AG04450 (cell line): Measurements from ENCODE around the gene GLRA3. TPM values are rescaled to one million over a fixed set of nuclear protein-coding genes. Genes with fewer than 3 reads are reported as not detected.

Experiments
- CTCF ChIA-PET: fragments of 300-600, 350-600 bp; formaldehyde crosslinking; extraction: SDS; loops from one replicate; lab custom pipeline; 2022; ENCODE audit warnings: antibody characterized with exemption, inconsistent platforms; lab: Charles Lee
- POLR2A ChIA-PET: fragments of 350-600 bp; formaldehyde crosslinking; extraction: SDS; loops from one replicate; lab custom pipeline; 2021; ENCODE audit warnings: antibody characterized with exemption, inconsistent platforms; lab: Yijun Ruan, JAX
- DNase-seq: peaks from one replicate; pipeline ENCODE4 v3.0.0-alpha.2; 2011; ENCODE audit warnings: low read depth, low spot score
- H3K27ac ChIP-seq: one replicate; pipeline ENCODE4 v1.5.1; 2012; ENCODE audit warnings: low read depth, low read length, control low read depth
- H3K27me3 ChIP-seq: one replicate; pipeline ENCODE4 v1.6.0; 2012; ENCODE audit warnings: low read length; ENCODE audit not compliant: control insufficient read depth, insufficient read depth
- H3K4me3 ChIP-seq: 2 replicates; pipeline ENCODE4 v1.5.1; 2011; ENCODE audit warnings: mild to moderate bottlenecking, low read depth, low read length, control low read depth
- H3K9me3 ChIP-seq: 2 replicates; pipeline ENCODE4 v1.5.1; 2012; ENCODE audit warnings: low read length; ENCODE audit not compliant: control insufficient read depth, insufficient read depth
- polyA plus RNA-seq: library from polyadenylated mRNA; depleted of rRNA; stranded (reverse); fragments of >200 nt; gene quantifications from 2 replicates; pipeline ENCODE4 v1.2.3, GENCODE V29; 2011
- TF ChIP-seq, protein P1 (sequence below): IDR thresholded peaks from 2 replicates; pipeline ENCODE4 v1.5.1; 2011; ENCODE audit warnings: low read depth, low read length, control low read depth, inconsistent platforms

GLRA3 gene
- polyA plus RNA-seq, 1 experiment = not detected

DNA sequence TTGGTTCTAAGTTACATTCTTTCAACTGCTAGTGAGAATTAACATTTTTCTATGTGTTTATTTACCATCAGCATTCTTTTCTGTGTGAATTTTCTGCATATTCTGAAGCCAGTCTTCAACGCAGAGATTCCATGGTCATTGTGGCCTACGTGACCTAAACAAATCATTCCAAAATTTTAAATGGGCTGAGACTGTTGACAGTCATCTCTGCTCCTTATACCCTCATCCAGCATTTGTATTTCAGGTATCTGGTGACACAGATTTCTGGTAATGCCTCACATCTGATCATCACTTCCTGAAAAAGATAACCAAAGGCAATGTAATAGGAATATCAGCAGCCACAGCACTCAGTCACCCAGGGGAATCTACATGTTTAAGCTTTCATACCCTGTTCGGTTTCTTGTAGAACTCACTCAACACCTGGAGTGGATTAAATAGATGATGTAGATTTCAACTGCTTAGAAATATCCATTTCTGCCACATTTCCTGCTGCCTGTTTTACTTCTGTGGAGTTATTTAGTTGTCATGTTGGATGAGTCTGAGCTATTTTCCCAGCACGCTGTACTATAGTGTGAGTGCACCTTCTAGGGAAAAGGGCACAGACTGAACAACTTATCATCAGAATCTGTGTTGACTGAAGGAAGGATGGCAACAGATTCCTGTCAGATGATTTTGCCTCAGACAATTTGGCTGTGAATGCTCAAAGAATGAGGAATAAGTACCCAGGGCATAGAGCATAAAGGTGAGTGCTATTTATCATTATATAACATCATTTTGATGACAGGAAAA is 233.7 kb downstream of the GLRA3 start:
- POLR2A ChIA-PET = no interaction called here
- DNase-seq = no peak
- no peak overlapping the region for H3K27ac ChIP-seq

DNA sequence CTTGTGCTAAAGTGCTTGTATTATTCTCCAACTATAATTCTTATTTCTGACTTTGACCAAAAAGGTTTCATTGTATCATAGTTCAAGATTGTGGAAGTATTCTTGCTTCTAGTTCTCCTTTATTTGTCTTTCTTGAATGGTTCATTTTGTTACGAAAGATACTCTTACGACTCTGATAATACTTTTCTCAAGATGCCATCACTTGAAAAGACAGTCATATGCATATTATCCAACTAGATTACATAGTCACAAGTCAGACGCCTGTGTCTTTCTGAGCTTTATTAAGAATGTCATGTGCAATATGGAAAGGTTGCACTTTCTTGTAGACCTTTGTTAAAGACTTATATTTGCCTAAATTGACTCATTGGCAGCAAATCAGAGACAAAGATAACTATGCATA is 235.3 kb downstream of the GLRA3 start:
- no peak for DNase-seq
- Histone ChIP-seq H3K4me3 (no peak overlapping the region), H3K27me3 (no peaks in the 10 kb centered on the region), H3K27ac (no peak overlapping the region), H3K9me3 (no peaks in the 10 kb centered on the region)
- POLR2A ChIA-PET = no interaction called here
- TF ChIP-seq, protein P1, sequence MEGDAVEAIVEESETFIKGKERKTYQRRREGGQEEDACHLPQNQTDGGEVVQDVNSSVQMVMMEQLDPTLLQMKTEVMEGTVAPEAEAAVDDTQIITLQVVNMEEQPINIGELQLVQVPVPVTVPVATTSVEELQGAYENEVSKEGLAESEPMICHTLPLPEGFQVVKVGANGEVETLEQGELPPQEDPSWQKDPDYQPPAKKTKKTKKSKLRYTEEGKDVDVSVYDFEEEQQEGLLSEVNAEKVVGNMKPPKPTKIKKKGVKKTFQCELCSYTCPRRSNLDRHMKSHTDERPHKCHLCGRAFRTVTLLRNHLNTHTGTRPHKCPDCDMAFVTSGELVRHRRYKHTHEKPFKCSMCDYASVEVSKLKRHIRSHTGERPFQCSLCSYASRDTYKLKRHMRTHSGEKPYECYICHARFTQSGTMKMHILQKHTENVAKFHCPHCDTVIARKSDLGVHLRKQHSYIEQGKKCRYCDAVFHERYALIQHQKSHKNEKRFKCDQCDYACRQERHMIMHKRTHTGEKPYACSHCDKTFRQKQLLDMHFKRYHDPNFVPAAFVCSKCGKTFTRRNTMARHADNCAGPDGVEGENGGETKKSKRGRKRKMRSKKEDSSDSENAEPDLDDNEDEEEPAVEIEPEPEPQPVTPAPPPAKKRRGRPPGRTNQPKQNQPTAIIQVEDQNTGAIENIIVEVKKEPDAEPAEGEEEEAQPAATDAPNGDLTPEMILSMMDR = no peak
- CTCF ChIA-PET = no interaction called here

More for the DNA sequence above, 233.7 kb downstream of the GLRA3 start:
- H3K9me3 ChIP-seq = no peaks in the 10 kb centered on the region
- H3K27me3 ChIP-seq = no peaks in the 10 kb centered on the region
- H3K4me3 ChIP-seq = no peak overlapping the region
- CTCF ChIA-PET = interaction anchor here (0.5 kb wide), 1 partner anchor 185 kb away, joined by 4 read pairs; no protein-coding TSS in a partner anchor
- TF ChIP-seq, protein P1 = no peak

DNA sequence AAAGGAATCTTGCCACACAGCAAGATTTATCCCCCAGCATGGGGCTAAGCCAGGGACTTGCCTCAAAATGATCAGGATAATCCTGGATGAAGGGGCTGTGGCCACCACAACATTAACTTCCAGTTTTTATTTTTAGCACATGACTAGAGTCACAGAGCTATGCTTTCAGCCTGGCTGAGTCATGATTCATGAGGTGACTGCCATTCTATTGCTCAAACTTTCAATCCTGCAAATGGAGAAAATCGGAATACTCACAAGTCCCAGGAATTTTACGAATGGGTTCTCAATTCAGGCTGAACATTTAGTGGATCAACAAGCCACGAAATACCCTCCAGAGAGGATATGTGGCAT is 236.1 kb downstream of the GLRA3 start:
- POLR2A ChIA-PET = no interaction called here
- TF ChIP-seq, protein P1 = no peak
- Histone ChIP-seq H3K9me3 (no peaks in the 10 kb centered on the region), H3K27me3 (no peaks in the 10 kb centered on the region), H3K27ac (no peak overlapping the region), H3K4me3 (no peak overlapping the region)
- no peak for DNase-seq
- CTCF ChIA-PET = no interaction called here

DNA sequence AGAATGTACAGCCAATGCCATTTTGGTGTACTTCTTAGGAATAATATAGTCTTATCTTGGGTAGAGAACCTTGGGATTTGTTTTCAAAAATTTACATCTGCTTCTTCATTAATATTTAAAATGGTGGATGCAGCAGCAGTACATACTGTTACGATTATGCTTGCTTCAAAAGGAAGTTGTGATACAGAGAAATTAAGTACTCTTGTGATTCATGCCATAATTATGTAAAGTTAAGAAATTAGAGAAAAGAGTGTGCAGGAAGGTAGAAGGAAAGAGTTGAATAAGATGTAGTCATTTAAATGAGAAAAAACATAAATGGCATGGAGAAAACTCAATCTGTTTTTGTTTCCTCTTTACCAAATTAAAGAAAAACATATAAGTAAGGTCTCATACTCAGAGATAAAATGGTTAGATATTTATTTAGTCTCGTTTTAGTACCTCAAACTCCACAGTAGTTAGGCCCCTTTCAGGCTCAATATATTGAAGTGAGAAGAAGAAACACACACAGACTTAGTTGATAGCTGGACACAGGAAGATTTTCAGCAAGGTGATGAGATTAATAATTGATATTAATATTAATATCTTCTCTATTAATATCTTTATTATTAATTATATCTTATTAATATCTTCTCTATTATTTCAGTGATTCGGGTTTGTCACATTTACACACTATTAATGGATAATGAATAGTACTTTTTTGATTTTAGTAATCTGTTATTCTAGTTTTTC is 236.6 kb downstream of the GLRA3 start:
- no peak overlapping the region for H3K4me3 ChIP-seq
- TF ChIP-seq, protein P1 = no peak
- ChIA-PET POLR2A (no interaction called here), CTCF (no interaction called here)
- H3K27ac ChIP-seq = no peak overlapping the region
- no peaks in the 10 kb centered on the region for H3K27me3 ChIP-seq
- no peak for DNase-seq
- H3K9me3 ChIP-seq = no peaks in the 10 kb centered on the region
